Trophoblast cell (in vitro differentiated cells and primary cell): ENCODE results near the gene MAMLD1.

Experiments used
- DNase-seq, 2 donors: peaks; one replicate each; pipeline ENCODE4 v3.0.0-alpha.2; 2016
- H2AFZ ChIP-seq: 2 replicates; pipeline ENCODE4 v1.6.1; 2013; ENCODE audit warnings: low read length, moderate library complexity, mild to moderate bottlenecking; ENCODE audit not compliant: insufficient read depth, poor library complexity
- H2AK5ac ChIP-seq: 2 replicates; pipeline ENCODE4 v1.6.1; 2013; ENCODE audit warnings: mild to moderate bottlenecking, low read length
- H2BK120ac ChIP-seq: 2 replicates; pipeline ENCODE4 v1.6.1; 2013; ENCODE audit warnings: low read length, mild to moderate bottlenecking, moderate library complexity; ENCODE audit not compliant: insufficient read depth, poor library complexity
- H2BK12ac ChIP-seq: 2 replicates; pipeline ENCODE4 v1.6.1; 2013; ENCODE audit warnings: mild to moderate bottlenecking, low read length, moderate library complexity
- H2BK5ac ChIP-seq: 2 replicates; pipeline ENCODE4 v1.6.1; 2013; ENCODE audit warnings: low read length, low read depth, moderate library complexity, mild to moderate bottlenecking; ENCODE audit not compliant: poor library complexity
- H3K14ac ChIP-seq: 2 replicates; pipeline ENCODE4 v1.6.1; 2013; ENCODE audit warnings: mild to moderate bottlenecking, low read length
- H3K18ac ChIP-seq: 2 replicates; pipeline ENCODE4 v1.6.1; 2013; ENCODE audit warnings: mild to moderate bottlenecking, low read length
- H3K23ac ChIP-seq: 2 replicates; pipeline ENCODE4 v1.6.1; 2013; ENCODE audit warnings: low read length
- H3K27ac ChIP-seq: 2 replicates; pipeline ENCODE4 v1.5.1; 2013; ENCODE audit warnings: low read depth, mild to moderate bottlenecking, inconsistent platforms, low read length, moderate library complexity
- H3K27me3 ChIP-seq: 2 replicates; pipeline ENCODE4 v1.6.1; 2013; ENCODE audit warnings: inconsistent platforms, mild to moderate bottlenecking, low read length, moderate library complexity; ENCODE audit not compliant: insufficient read depth
- H3K36me3 ChIP-seq, 2 experiments: 1 replicate in 1 of 2; 2 replicates in 1 of 2; pipeline ENCODE4 v1.6.1; 2013; ENCODE audit warnings: low read length in 2 of 2, mild to moderate bottlenecking in 2 of 2, moderate library complexity in 1 of 2; ENCODE audit not compliant: insufficient read depth in 2 of 2, control insufficient read depth in 1 of 2
- H3K4ac ChIP-seq: 2 replicates; pipeline ENCODE4 v1.6.1; 2013; ENCODE audit warnings: low read depth, mild to moderate bottlenecking, low read length, moderate library complexity
- H3K4me1 ChIP-seq, 2 experiments: 1 replicate in 1 of 2; 2 replicates in 1 of 2; pipeline ENCODE4 v1.6.1; 2013; ENCODE audit warnings: low read length in 2 of 2, mild to moderate bottlenecking in 2 of 2, moderate library complexity in 1 of 2; ENCODE audit not compliant: insufficient read depth in 2 of 2, control insufficient read depth in 1 of 2
- H3K4me2 ChIP-seq: 2 replicates; pipeline ENCODE4 v1.6.1; 2013; ENCODE audit warnings: inconsistent platforms, mild to moderate bottlenecking, low read length, moderate library complexity
- H3K4me3 ChIP-seq: 2 replicates; pipeline ENCODE4 v1.5.1; 2013; ENCODE audit warnings: mild to moderate bottlenecking, low read depth, low read length, inconsistent platforms
- H3K79me1 ChIP-seq: one replicate; pipeline ENCODE4 v1.6.1; 2013; ENCODE audit warnings: low read length
- H3K79me2 ChIP-seq: 2 replicates; pipeline ENCODE4 v1.6.1; 2013; ENCODE audit warnings: low read length, mild to moderate bottlenecking; ENCODE audit not compliant: control insufficient read depth, insufficient read depth, poor library complexity
- H3K9ac ChIP-seq: 2 replicates; pipeline ENCODE4 v1.6.1; 2013; ENCODE audit warnings: mild to moderate bottlenecking, low read length
- H3K9me3 ChIP-seq: 2 replicates; pipeline ENCODE4 v1.6.1; 2013; ENCODE audit warnings: low read depth, mild to moderate bottlenecking, control low read depth, inconsistent platforms, low read length; ENCODE audit not compliant: insufficient read depth
- H4K12ac ChIP-seq: 2 replicates; pipeline ENCODE4 v1.6.1; 2013; ENCODE audit warnings: low read depth, mild to moderate bottlenecking, low read length, moderate library complexity
- H4K8ac ChIP-seq: 2 replicates; pipeline ENCODE4 v1.6.1; 2013; ENCODE audit warnings: low read depth, mild to moderate bottlenecking, low read length, moderate library complexity
- H4K91ac ChIP-seq: one replicate; pipeline ENCODE4 v1.6.1; 2013; ENCODE audit warnings: low read depth, mild to moderate bottlenecking, low read length, moderate library complexity
- WGBS: extraction: QIAGEN DNeasy Blood & Tissue Kit; methylation state at CpG from one replicate; pipeline ENCODE4 v1.1.7; 2013; ENCODE audit warnings: missing lambda C conversion rate; ENCODE audit not compliant: insufficient read length, insufficient coverage; ENCODE audit errors: extremely low coverage; 5-methylcytosine and 5-hydroxymethylcytosine counted together

Gene MAMLD1

GRCh38 chrX:150514462-150514861 lies 151.3 kb downstream of the MAMLD1 start:
- Histone ChIP-seq H2BK120ac (no peak overlapping the region), H4K12ac (no peak overlapping the region), H3K79me2 (no peaks in the 10 kb centered on the region), H3K79me1 (no peaks in the 10 kb centered on the region), H3K9me3 (no peaks in the 10 kb centered on the region), H3K14ac (no peak overlapping the region), H3K4me2 (no peak overlapping the region), H3K23ac (no peak overlapping the region), H2BK12ac (no peak overlapping the region), H3K4me1 (no peaks in the 10 kb centered on the region), H2AFZ (no peak overlapping the region), H2BK5ac (no peak overlapping the region), H3K4ac (no peak overlapping the region), H4K8ac (no peak overlapping the region), H3K9ac (no peak overlapping the region), H3K18ac (no peak overlapping the region), H2AK5ac (no peak overlapping the region), H4K91ac (no peak overlapping the region), H3K27ac (no peak overlapping the region), H3K4me3 (no peak overlapping the region), H3K36me3 (no peaks in the 10 kb centered on the region), H3K27me3 (no peaks in the 10 kb centered on the region)
- DNase-seq, result no peak
- no CpG with 5 or more reads among the region's 4 CpGs for WGBS

- H3K23ac ChIP-seq, result no peak overlapping the region
- H3K4me1 ChIP-seq, result no peaks in the 10 kb centered on the region
- H3K79me2 ChIP-seq, result no peaks in the 10 kb centered on the region
- no peak overlapping the region for H3K27ac ChIP-seq
- no peak overlapping the region for H2BK5ac ChIP-seq
- no peak overlapping the region for H3K18ac ChIP-seq
- no peak overlapping the region for H4K91ac ChIP-seq
- DNase-seq, result no peak
- H3K9me3 ChIP-seq, result no peaks in the 10 kb centered on the region
- no peak overlapping the region for H4K8ac ChIP-seq
- no peak overlapping the region for H2AFZ ChIP-seq
- WGBS, result no CpG with 5 or more reads among the region's 1 CpG
- H4K12ac ChIP-seq, result no peak overlapping the region
- no peaks in the 10 kb centered on the region for H3K27me3 ChIP-seq
- H3K4me3 ChIP-seq, result no peak overlapping the region
- H3K14ac ChIP-seq, result no peak overlapping the region
- H2AK5ac ChIP-seq, result no peak overlapping the region
- H3K36me3 ChIP-seq, result no peaks in the 10 kb centered on the region
- no peaks in the 10 kb centered on the region for H3K79me1 ChIP-seq
- H3K4ac ChIP-seq, result no peak overlapping the region
- no peak overlapping the region for H2BK12ac ChIP-seq
- no peak overlapping the region for H3K9ac ChIP-seq
- H2BK120ac ChIP-seq, result no peak overlapping the region
- H3K4me2 ChIP-seq, result no peak overlapping the region
These were observed 152.7 kb downstream of the MAMLD1 start for GRCh38 chrX:150515801-150516200.

DNA sequence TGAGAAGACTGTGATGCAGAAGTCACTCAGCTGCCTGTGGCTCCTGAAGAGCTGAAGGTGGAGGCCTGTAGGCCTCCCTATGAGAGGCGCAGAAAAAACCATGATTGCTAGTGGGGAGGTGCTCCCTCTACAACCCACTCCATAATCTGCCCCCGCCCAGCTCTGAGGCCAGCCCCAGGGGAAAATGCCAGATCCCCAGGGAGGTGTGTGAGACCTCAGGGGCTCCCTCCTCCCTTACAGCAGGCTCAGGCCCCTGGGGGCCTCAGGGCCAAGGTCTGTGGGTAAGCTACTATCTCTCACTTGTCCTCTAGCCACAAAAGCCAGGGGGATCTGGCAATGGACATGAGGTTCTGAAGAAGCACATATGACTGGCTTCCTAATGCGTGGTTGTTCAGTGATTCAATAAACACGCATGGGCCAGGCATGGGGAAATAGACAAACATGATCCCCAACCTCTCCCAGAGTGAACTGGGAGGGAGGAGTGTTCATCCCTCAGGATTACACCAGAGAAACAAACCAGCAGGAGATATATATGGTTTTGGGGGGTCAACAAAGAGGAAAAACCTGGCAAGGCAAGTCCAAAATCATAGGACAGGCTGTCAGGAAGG lies 154.3 kb downstream of the MAMLD1 start:
- Histone ChIP-seq H2AK5ac (no peak overlapping the region), H3K36me3 (no peaks in the 10 kb centered on the region), H4K91ac (no peak overlapping the region), H3K4ac (no peak overlapping the region), H3K79me1 (no peaks in the 10 kb centered on the region), H3K27ac (no peak overlapping the region), H4K8ac (no peak overlapping the region), H3K79me2 (no peaks in the 10 kb centered on the region), H2BK5ac (no peak overlapping the region), H3K9me3 (no peaks in the 10 kb centered on the region), H3K27me3 (no peaks in the 10 kb centered on the region), H3K4me3 (no peak overlapping the region), H3K4me1 (no peaks in the 10 kb centered on the region), H2BK12ac (no peak overlapping the region), H3K4me2 (no peak overlapping the region), H3K23ac (no peak overlapping the region), H4K12ac (no peak overlapping the region), H2BK120ac (no peak overlapping the region), H3K18ac (no peak overlapping the region), H2AFZ (no peak overlapping the region), H3K14ac (no peak overlapping the region), H3K9ac (no peak overlapping the region)
- WGBS, result no CpG with 5 or more reads among the region's 4 CpGs
- no peak for DNase-seq

- Histone ChIP-seq H4K8ac (no peak overlapping the region), H3K27me3 (no peaks in the 10 kb centered on the region), H3K27ac (no peak overlapping the region), H3K4me2 (no peak overlapping the region), H2BK5ac (no peak overlapping the region), H3K9ac (no peak overlapping the region), H3K23ac (no peak overlapping the region), H3K9me3 (no peaks in the 10 kb centered on the region), H3K36me3 (no peaks in the 10 kb centered on the region), H3K14ac (no peak overlapping the region), H3K18ac (no peak overlapping the region), H4K91ac (no peak overlapping the region), H4K12ac (no peak overlapping the region), H2AK5ac (no peak overlapping the region), H2BK12ac (no peak overlapping the region), H2BK120ac (no peak overlapping the region), H2AFZ (no peak overlapping the region), H3K79me1 (no peaks in the 10 kb centered on the region), H3K4me3 (no peak overlapping the region), H3K4ac (no peak overlapping the region), H3K79me2 (no peaks in the 10 kb centered on the region), H3K4me1 (no peaks in the 10 kb centered on the region)
- no CpG with 5 or more reads among the region's 2 CpGs for WGBS
- DNase-seq, result no peak
These were observed 159.4 kb downstream of the MAMLD1 start for GRCh38 chrX:150522494-150522893.
